ENCODE measurements around the gene KCNF1.
"Not testable (repeated sequence)": the region's sequence is repeated elsewhere in the genome, so short reads cannot be mapped to it uniquely, and the experiment has no call there.

Gene KCNF1

DNA sequence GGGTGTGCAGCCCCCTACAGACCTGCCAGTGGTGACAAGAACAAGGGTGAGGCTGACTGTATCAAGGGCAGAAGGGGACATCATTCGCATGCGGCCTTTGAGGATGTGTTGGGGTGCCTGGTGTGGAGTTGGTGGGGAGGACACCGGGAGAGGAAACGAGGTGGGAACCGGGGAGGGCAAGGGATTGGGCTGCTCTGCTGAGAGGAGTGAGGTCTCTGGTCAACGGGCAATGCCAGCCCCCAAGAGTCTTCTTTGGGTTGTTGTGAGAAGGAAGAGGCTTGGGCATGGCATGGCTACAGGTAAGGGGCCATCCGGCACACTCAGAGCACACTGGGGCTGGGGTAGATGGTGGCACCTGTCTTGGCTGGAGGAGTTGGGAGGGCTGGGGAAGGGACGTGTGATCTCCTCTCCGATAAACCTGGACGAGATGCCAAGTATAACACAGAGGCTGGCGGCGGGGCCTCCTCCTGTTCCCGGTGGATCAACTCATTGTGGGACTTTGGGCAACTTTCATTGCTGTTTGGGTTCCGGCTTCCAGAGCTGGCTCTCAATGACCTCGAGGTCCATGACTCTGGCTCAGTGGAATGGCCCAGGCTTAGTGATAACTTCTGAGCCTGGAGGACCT lies 37.0 kb downstream of the KCNF1 start:
- peaks cover 34% of the 10 kb centered on the region for H3K27me3 Mint-ChIP-seq
- H3K9me3 Mint-ChIP-seq (ENCODE audit: low read depth), result no peaks in the 10 kb centered on the region
- H3K27ac Mint-ChIP-seq, result no peak overlapping the region
- peaks cover 2% of the 10 kb centered on the region for H3K36me3 Mint-ChIP-seq
- H3K4me1 Mint-ChIP-seq (ENCODE audit: low read depth), result peaks cover 3% of the 10 kb centered on the region
- no peak overlapping the region for H3K4me3 Mint-ChIP-seq

DNA sequence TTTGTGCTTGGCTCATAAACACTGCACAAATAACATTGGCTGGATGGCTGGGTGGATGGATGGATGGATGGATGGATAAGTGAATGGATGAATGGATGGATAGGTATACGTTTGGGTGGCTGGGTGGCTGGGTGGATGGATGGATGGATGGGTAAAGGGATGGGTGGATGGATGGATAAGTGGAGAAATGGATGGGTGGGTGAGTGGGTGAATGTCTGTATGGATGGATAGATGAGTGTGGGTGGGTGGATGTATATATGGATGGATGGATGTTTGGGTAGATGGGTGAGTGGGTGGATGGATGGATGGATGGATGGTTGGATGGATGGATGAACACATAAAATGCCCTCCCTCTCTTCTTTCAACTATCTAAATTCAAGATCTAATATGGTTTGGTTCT lies 38.1 kb downstream of the KCNF1 start:
- Mint-ChIP-seq H3K27me3 (peaks cover 32% of the 10 kb centered on the region), H3K4me1 (ENCODE audit: low read depth) (peaks cover 3% of the 10 kb centered on the region), H3K4me3 (no peak overlapping the region), H3K27ac (no peak overlapping the region), H3K9me3 (ENCODE audit: low read depth) (no peaks in the 10 kb centered on the region), H3K36me3 (peaks cover 2% of the 10 kb centered on the region)

DNA sequence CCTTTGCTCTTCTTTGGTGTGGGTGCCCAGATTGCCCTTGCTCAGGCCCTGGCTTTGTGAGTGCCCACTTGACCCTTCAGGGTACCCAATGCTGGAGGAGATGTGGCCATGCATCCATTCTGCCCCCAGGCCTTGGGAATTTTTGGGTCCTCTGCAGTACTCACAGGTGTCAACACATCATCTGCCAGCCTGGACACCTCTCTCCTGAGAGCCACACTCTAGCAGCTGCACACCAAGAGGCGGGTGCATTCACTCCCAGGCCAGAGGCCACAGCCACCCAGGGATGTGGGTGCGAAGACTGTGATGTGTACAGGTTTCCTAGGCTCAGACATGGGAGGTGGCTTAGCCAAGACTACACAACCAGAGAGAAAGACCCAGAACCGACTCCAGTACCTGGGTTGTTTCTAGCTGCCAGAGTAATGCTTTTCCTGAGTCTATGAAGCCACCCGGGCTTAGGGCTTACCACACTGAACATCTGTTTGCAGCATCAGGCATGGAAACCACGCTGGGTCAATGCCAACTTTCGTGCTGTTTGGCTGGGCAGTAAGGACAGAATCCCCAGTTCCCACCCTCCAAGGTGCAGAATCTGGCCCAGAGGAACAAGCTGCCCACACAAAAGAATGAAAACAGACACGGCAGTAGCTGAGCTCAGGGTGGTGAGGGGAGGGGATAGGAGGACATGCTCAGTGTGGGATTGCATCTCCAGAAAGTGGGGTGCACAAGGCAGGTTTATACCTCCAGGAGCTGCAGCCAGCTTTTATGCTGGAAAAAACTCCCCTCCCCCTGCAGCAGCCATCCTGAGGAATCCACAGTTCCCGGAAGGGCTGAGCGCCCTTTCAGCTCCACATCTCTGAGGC lies 40.1 kb downstream of the KCNF1 start:
- Mint-ChIP-seq H3K4me3 (no peak overlapping the region), H3K27me3 (peaks cover 25% of the 10 kb centered on the region), H3K9me3 (ENCODE audit: low read depth) (no peaks in the 10 kb centered on the region), H3K27ac (no peak overlapping the region), H3K36me3 (no peaks in the 10 kb centered on the region), H3K4me1 (ENCODE audit: low read depth) (peaks cover 3% of the 10 kb centered on the region)

DNA sequence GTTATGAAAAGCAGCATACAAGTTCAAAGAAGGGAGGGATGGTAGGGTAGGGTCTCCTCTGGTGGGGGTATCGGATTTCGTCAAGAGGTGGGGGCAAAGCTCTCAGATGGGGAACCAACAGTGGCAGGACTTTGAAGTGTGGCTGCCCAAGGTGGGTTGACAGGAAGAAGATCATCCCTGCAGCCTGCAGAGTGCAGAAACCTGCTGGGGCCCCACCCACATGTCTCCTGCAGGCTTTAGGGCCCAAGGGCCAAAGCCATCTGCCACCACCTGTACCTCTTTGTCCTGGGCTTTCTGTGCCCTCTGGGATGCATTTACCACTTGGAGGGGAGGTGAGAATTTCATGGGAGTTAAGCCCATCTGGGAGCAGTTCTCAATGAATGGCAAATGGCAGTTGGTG lies 42.7 kb downstream of the KCNF1 start:
- Mint-ChIP-seq H3K4me3 (no peak overlapping the region), H3K9me3 (ENCODE audit: low read depth) (no peaks in the 10 kb centered on the region), H3K36me3 (no peaks in the 10 kb centered on the region), H3K4me1 (ENCODE audit: low read depth) (peaks cover 3% of the 10 kb centered on the region), H3K27ac (no peak overlapping the region), H3K27me3 (peaks cover 21% of the 10 kb centered on the region)

DNA sequence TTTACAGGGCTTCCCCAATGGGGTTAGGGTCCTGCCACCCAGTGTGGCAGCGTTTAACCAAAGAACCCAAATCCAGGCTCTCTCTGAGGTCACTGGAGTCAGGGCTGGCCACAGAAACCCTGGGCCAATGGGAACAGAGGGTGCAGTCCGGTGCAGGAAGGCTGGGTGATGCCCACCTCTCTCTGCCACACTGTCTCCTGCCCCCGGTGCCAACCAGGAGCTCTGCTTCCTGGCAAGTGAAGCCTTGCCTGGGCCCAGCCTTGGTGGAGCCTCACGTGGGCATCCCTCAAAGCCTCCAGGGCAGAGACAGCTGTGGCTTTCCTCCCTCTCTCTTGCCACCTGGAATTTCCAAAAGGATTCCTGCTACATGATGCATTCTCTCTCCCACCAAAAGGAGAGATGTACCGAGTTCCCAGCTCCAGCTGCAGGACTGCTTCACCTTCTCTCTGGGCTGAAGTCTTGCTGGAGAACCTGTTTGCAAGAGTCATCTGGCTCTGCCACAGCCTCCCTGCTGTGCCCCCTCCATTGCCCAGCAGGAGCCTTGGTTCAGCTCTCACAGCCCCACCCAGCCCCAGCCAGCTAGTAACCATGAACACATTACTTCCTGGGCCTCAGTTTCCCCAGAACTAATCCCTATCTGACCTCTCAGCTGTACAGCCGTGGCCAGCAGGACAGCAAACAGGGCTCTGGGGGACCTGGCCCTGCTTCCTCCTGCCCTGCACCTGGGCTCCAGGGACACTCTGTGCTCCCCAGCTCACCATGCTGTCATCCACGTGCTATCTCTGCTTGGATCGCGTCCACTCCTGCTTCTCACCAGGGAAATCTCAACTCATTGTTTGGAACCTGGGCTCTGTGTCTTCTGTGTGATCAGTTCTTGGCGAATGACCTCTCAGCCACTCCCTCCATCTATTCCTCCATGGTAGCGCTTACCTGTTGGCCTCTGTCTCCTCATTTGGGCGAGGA lies 43.4 kb downstream of the KCNF1 start:
- H3K27ac Mint-ChIP-seq, result peak overlapping the region; percentile 5
- H3K4me1 Mint-ChIP-seq (ENCODE audit: low read depth), result peaks cover 3% of the 10 kb centered on the region

DNA sequence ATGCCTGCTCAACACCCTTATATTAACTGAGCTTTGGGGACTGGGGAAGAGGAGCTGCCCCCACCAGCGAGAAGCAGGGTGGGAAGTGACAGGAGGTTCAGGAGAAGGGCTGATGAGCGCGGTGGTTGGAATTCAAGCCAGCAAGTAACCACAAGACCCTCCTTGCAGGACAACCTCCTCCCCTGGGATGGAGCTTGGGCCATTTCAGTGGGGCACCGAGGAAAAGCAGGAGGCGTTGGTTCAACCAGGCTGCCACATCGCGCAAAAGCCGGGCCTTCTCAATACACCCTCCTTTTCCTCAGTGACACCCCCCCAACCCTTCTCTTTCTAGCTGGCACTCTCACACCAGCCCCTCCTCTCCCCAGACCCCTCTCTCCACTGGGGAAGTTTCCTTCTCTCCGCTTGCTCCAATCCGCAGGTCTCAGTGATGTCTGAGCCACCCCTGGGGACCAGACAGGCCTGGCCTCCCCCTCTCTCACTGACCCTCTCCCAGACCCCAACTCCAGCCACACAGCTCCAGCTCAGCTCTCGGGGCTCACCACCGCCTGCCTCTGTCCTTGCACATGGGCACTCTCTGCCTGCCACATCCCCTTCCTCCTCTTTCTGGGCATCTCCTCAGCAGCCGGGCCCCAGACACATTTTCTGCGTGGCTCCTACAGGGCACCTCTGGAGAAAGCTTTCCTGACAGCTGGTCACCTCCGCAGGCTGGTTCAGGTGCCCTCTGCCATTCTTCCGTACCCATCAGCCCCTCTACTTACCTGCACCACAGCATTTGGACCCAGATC lies 44.5 kb downstream of the KCNF1 start:
- no peak overlapping the region for H3K4me3 Mint-ChIP-seq
- H3K36me3 Mint-ChIP-seq, result no peaks in the 10 kb centered on the region
- H3K9me3 Mint-ChIP-seq (ENCODE audit: low read depth), result no peaks in the 10 kb centered on the region
- H3K27me3 Mint-ChIP-seq, result peaks cover 14% of the 10 kb centered on the region
- H3K4me1 Mint-ChIP-seq (ENCODE audit: low read depth), result peaks cover 3% of the 10 kb centered on the region
- no peak overlapping the region for H3K27ac Mint-ChIP-seq

More for the DNA sequence above, 43.4 kb downstream of the KCNF1 start:
- H3K9me3 Mint-ChIP-seq (ENCODE audit: low read depth), result no peaks in the 10 kb centered on the region
- no peaks in the 10 kb centered on the region for H3K36me3 Mint-ChIP-seq
- peaks cover 15% of the 10 kb centered on the region for H3K27me3 Mint-ChIP-seq
- no peak overlapping the region for H3K4me3 Mint-ChIP-seq

DNA sequence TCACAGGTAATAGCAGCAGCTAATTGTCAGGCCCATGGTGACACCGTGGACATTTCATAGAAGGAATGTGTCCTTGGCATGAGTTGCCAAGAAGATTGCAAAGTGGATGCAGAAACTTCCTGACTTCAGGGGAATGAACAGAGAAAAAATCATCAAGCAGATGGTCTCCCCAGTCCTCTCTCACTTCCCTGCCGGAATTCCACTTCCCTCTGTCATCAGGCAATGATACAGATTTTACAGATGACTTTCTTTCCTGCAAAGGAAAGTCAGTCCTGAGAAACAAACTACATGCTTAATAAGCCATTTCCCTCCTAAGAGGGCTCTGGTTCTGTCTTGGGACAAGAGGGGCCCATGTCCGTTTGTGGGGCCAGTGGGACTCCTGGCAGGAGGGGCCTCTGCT lies 45.7 kb downstream of the KCNF1 start:
- no peak overlapping the region for H3K27ac Mint-ChIP-seq
- peaks cover 3% of the 10 kb centered on the region for H3K4me1 Mint-ChIP-seq (ENCODE audit: low read depth)

DNA sequence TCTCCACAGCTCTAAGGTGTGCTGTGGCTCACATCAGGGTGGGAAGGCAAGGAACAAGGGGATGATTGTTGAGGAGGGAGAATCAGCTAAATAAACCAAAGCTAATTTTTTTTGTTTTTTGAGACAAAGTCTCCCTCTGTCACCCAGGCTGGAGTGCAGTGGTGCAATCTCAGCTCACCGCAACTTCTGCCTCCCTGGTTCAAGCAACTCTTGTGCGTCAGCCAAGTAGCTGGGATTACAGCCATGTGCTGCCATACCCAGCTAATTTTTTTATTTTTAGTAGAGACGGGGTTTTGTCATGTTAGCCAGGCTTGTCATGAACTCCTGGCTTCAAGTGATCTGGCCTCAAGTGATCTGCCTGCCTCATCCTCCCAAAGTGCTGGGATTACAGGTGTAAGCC lies 46.7 kb downstream of the KCNF1 start:
- not testable (repeated sequence) for H3K9me3 Mint-ChIP-seq (ENCODE audit: low read depth); H3K27ac Mint-ChIP-seq; H3K4me1 Mint-ChIP-seq (ENCODE audit: low read depth); H3K36me3 Mint-ChIP-seq; H3K4me3 Mint-ChIP-seq
- H3K27me3 Mint-ChIP-seq, result peaks cover 16% of the 10 kb centered on the region

More for the DNA sequence above, 45.7 kb downstream of the KCNF1 start:
- no peaks in the 10 kb centered on the region for H3K36me3 Mint-ChIP-seq
- no peaks in the 10 kb centered on the region for H3K9me3 Mint-ChIP-seq (ENCODE audit: low read depth)
- no peak overlapping the region for H3K4me3 Mint-ChIP-seq
- H3K27me3 Mint-ChIP-seq, result peaks cover 14% of the 10 kb centered on the region

DNA sequence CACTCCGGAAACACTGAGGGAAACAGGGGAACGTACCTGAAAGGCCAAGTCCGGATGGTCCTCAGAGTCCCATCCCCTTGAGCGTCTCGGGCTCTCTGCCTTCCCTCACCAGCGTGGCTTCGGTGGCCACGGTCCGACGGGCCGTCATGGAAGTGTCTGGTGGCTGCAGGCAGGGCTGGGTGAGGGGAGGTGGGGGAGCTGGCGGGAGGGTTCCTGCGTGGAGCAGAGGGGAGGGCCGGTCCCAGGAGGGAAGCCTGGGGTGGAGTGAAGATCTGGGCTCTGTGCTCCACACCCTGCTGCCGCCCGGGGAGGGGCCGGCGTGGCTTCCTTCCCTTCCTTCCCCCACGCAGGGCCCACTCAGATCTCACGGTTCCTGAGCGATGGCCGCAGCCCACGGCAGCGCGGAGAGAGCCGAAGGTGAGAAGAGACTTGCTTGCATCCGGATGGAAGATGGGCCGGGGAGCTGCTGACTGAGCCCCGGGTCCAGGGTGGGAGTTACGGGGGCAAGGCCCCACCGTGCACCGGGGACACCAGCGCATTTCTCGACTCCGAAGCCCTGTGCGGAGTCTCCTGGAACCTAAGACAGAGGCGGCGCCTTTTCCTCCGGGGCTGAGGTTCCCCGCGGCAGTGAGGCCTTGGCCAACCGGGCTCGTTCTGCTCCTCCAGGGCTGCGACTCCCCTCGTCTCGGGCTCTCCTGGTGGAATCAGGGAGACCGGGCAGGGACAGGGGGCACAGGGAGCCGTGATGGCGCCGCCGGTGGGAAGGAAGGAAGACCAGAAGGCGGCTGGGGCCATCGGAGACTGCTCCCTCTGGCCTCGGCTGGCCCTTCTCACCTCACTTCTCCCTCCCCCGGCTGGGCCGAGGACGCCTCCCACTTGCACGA lies 49.1 kb downstream of the KCNF1 start:
- Mint-ChIP-seq H3K27ac (no peak overlapping the region), H3K9me3 (ENCODE audit: low read depth) (no peaks in the 10 kb centered on the region), H3K27me3 (peaks cover 28% of the 10 kb centered on the region), H3K36me3 (no peaks in the 10 kb centered on the region), H3K4me3 (no peak overlapping the region), H3K4me1 (ENCODE audit: low read depth) (no peaks in the 10 kb centered on the region)

DNA sequence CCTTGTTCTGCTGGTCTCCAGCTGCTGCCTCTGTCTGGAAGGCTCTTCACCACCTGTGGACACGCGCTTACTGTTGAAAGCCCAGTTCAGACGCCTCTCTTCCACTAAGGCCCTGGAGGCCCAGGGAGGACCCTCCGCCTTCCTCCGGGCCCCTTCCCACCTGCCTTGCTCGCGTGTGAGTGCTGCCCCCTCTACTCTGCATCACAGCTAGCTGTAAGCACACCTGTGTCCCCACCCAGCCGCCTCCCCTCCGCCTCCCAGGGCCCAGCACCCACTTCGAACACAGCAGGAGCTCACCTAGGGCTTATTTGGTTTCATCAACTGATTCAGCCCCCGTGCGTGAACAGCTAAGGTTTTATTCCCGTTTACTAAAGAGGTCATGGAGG lies 49.7 kb downstream of the KCNF1 start:
- Mint-ChIP-seq H3K36me3 (no peaks in the 10 kb centered on the region), H3K4me1 (ENCODE audit: low read depth) (no peaks in the 10 kb centered on the region), H3K27me3 (peaks cover 28% of the 10 kb centered on the region), H3K9me3 (ENCODE audit: low read depth) (no peaks in the 10 kb centered on the region), H3K27ac (no peak overlapping the region), H3K4me3 (no peak overlapping the region)

DNA sequence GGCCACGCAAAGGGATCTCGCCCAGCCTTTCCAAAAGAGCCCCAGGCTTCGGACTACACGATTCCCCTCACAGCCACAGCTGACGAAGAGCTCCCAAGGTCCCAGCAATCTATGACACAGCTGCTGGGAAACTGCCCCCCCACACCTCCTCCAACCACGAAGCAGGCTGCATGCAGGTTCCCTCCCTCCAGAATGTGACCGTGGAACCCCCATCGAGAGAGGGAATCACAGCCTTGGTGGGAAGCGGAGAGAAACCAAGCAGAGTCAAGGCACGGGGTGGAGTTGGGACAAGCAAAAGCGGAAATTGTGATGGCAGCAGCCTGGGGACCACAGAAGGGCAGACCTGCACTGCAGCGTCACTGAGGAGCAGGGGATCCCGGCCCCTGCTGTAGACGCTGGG lies 50.3 kb downstream of the KCNF1 start:
- no peaks in the 10 kb centered on the region for H3K4me1 Mint-ChIP-seq (ENCODE audit: low read depth)
- peaks cover 26% of the 10 kb centered on the region for H3K27me3 Mint-ChIP-seq
- no peaks in the 10 kb centered on the region for H3K9me3 Mint-ChIP-seq (ENCODE audit: low read depth)
- H3K27ac Mint-ChIP-seq, result no peak overlapping the region
- no peaks in the 10 kb centered on the region for H3K36me3 Mint-ChIP-seq
- no peak overlapping the region for H3K4me3 Mint-ChIP-seq

DNA sequence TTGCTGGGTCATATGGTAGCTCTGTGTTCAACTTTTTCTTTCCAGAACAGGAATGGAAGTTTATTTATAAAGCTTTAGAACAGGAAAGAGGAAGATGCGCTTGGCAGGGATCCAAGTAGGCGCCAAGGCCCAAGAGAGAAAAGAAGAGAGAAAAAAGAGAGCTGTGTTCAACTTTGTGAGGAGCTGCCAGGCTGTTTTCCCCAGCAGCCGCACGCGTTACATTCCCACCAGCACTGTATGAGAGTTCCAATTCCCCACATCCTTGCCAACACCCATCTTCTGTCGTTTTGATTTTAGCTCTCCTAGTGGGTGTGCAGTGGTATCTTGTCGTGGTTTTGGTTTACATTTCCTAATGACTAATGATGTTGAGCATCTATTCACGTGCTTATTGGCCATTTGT lies 51.4 kb downstream of the KCNF1 start:
- Mint-ChIP-seq H3K27me3 (peaks cover 19% of the 10 kb centered on the region), H3K4me1 (ENCODE audit: low read depth) (no peaks in the 10 kb centered on the region)

More for the DNA sequence above, 51.4 kb downstream of the KCNF1 start:
- H3K9me3 Mint-ChIP-seq (ENCODE audit: low read depth), result no peaks in the 10 kb centered on the region
- no peaks in the 10 kb centered on the region for H3K36me3 Mint-ChIP-seq
- H3K27ac Mint-ChIP-seq, result no peak overlapping the region
- H3K4me3 Mint-ChIP-seq, result no peak overlapping the region
